ENCODE results near the gene LRRC56. TPM values are rescaled to one million over a fixed set of nuclear protein-coding genes. Genes with fewer than 3 reads are reported as not detected.

Gene LRRC56
- total and polyA plus RNA-seq, 2 of the 13 experiments (the other 11 are each of a cell fraction or from before 2014, with no cell fraction given) = 0.11 to 0.29 TPM

DNA sequence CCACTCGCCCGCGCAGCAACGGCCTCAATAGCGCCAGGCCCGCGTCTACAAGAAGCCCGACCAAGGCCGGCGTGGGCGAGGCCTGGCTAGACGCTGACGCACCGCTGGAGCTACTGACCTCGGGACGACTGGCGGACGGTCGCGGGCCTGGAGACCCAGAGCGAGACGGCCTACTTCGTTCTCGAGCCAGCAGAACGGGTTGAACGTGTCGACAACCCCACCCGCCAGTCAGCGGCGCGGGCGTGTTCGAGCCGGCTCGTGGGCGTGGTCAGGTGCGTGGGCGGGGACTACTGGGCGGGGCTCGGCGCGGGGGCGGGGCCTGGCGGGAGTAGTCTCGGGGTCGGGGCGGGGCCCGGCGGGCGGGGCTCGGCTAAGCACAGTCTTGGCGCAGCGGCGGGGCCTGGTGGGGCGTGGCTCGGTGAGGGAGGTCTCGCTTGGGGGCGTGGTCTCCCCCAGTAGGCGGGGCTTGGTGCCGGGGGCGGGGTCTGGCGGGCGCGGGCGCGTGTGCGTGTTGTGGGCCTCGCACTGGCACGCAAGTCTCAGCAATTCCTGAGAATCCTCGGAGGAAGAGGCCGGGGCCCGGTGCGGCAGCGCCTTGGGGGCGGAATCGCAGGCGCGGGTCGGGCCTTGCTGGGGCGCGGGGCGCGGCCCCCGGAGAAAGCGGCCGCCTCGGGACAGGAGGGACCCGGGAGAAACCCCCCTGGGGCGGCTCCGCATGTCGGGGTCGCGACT, 30.2 kb upstream of the LRRC56 start, which contains the start of gene RNH1 (continued):
- TF ChIP-seq ZFP62 (CRISPR knock-in tag; IDR thresholded peaks at IDR 0.05) (no peak), RAD51 (IDR thresholded peaks at IDR 0.05; ENCODE audit: borderline replicate concordance) (no peak), ZFY (CRISPR knock-in tag; IDR thresholded peaks at IDR 0.05) (peak; percentile 95), SKI (IDR thresholded peaks at IDR 0.05; ENCODE audit: partially characterized antibody) (no peak), ZNF724P (CRISPR knock-in tag; IDR thresholded peaks at IDR 0.05; ENCODE audit: borderline replicate concordance) (no peak), BATF2 (CRISPR knock-in tag; IDR thresholded peaks at IDR 0.05) (no peak), KMT2B (CRISPR knock-in tag; IDR thresholded peaks at IDR 0.05) (peak; percentile 23; the same call in 1 of the 2 replicates), FOXP1 (IDR thresholded peaks at IDR 0.05) (no peak), FOXP1 (CRISPR knock-in tag; IDR thresholded peaks at IDR 0.05) (no peak), ZNF589 (CRISPR knock-in tag; conservative IDR thresholded peaks at IDR 0.05) (no peak), ZNF230 (CRISPR knock-in tag; IDR thresholded peaks at IDR 0.05) (0 out of 2 replicates have a peak, but pooled peaks have one; percentile 10), TCF12 (IDR thresholded peaks at IDR 0.05) (no peak), TCF12 (CRISPR knock-in tag; IDR thresholded peaks at IDR 0.05) (no peak), ATM (IDR thresholded peaks at IDR 0.05; ENCODE audit: borderline replicate concordance) (no peak), ZBTB4 (CRISPR knock-in tag; IDR thresholded peaks at IDR 0.05; ENCODE audit: borderline replicate concordance) (no peak), CENPX (CRISPR knock-in tag; IDR thresholded peaks at IDR 0.05) (no peak), ZNF224 (CRISPR knock-in tag; IDR thresholded peaks at IDR 0.05) (no peak)
- TF ChIP-seq, protein P1, sequence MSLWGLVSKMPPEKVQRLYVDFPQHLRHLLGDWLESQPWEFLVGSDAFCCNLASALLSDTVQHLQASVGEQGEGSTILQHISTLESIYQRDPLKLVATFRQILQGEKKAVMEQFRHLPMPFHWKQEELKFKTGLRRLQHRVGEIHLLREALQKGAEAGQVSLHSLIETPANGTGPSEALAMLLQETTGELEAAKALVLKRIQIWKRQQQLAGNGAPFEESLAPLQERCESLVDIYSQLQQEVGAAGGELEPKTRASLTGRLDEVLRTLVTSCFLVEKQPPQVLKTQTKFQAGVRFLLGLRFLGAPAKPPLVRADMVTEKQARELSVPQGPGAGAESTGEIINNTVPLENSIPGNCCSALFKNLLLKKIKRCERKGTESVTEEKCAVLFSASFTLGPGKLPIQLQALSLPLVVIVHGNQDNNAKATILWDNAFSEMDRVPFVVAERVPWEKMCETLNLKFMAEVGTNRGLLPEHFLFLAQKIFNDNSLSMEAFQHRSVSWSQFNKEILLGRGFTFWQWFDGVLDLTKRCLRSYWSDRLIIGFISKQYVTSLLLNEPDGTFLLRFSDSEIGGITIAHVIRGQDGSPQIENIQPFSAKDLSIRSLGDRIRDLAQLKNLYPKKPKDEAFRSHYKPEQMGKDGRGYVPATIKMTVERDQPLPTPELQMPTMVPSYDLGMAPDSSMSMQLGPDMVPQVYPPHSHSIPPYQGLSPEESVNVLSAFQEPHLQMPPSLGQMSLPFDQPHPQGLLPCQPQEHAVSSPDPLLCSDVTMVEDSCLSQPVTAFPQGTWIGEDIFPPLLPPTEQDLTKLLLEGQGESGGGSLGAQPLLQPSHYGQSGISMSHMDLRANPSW (CRISPR knock-in tag; IDR thresholded peaks at IDR 0.05; ENCODE audit: borderline replicate concordance) = no peak
- TF ChIP-seq, protein P2, sequence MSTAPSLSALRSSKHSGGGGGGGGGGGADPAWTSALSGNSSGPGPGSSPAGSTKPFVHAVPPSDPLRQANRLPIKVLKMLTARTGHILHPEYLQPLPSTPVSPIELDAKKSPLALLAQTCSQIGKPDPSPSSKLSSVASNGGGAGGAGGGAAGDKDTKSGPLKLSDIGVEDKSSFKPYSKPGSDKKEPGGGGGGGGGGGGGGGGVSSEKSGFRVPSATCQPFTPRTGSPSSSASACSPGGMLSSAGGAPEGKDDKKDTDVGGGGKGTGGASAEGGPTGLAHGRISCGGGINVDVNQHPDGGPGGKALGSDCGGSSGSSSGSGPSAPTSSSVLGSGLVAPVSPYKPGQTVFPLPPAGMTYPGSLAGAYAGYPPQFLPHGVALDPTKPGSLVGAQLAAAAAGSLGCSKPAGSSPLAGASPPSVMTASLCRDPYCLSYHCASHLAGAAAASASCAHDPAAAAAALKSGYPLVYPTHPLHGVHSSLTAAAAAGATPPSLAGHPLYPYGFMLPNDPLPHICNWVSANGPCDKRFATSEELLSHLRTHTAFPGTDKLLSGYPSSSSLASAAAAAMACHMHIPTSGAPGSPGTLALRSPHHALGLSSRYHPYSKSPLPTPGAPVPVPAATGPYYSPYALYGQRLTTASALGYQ (CRISPR knock-in tag; IDR thresholded peaks at IDR 0.05) = no peak
- TF ChIP-seq, protein P3, sequence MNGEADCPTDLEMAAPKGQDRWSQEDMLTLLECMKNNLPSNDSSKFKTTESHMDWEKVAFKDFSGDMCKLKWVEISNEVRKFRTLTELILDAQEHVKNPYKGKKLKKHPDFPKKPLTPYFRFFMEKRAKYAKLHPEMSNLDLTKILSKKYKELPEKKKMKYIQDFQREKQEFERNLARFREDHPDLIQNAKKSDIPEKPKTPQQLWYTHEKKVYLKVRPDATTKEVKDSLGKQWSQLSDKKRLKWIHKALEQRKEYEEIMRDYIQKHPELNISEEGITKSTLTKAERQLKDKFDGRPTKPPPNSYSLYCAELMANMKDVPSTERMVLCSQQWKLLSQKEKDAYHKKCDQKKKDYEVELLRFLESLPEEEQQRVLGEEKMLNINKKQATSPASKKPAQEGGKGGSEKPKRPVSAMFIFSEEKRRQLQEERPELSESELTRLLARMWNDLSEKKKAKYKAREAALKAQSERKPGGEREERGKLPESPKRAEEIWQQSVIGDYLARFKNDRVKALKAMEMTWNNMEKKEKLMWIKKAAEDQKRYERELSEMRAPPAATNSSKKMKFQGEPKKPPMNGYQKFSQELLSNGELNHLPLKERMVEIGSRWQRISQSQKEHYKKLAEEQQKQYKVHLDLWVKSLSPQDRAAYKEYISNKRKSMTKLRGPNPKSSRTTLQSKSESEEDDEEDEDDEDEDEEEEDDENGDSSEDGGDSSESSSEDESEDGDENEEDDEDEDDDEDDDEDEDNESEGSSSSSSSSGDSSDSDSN (CRISPR knock-in tag; IDR thresholded peaks at IDR 0.05) = no peak; the same call in 1 of the 2 replicates
